GM12892 (cell line): ENCODE data around the gene DLG2.

ENCODE experiments used
- POLR2AphosphoS5 ChIP-seq: IDR thresholded peaks from 2 replicates; pipeline ENCODE4 v1.6.1; 2011; ENCODE audit warnings: low read depth, low read length, control low read depth
- TAF1 ChIP-seq: IDR thresholded peaks from 2 replicates; pipeline ENCODE4 v1.6.1; 2011; ENCODE audit warnings: low read depth, mild to moderate bottlenecking, control low read depth, low read length, borderline replicate concordance

DNA sequence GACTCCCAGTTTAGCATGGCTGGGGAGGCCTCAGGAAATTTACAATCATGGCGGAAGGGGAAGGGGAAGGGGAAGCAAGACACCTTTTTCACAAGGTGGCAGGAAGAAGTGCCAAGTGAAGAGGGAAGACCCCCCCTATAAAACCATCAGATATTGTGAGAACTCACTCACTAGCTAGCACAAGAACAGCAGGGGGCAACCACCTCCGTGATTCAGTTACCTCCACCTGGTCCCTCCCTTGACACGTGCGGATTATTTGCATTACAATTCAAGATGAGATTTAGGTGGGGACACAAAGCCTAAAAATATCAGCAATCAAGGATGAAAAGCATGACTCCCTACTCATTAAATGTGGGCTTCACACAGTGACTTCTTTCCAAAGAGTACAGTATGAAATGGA lies 2186.0 kb downstream of the DLG2 start:
- no peak for TF ChIP-seq POLR2AphosphoS5
- TF ChIP-seq TAF1 = no peak
